GM12873 (cell line): Measurements from ENCODE around the gene SGCD.

ENCODE experiments used
- TF ChIP-seq, protein P1 (sequence below): IDR thresholded peaks from 2 replicates; pipeline ENCODE4 v1.5.1; 2012; ENCODE audit warnings: low read depth, mild to moderate bottlenecking, moderate library complexity, low read length, control low read depth; ENCODE audit not compliant: insufficient read depth; ENCODE audit errors: missing control alignments

The SGCD gene

DNA sequence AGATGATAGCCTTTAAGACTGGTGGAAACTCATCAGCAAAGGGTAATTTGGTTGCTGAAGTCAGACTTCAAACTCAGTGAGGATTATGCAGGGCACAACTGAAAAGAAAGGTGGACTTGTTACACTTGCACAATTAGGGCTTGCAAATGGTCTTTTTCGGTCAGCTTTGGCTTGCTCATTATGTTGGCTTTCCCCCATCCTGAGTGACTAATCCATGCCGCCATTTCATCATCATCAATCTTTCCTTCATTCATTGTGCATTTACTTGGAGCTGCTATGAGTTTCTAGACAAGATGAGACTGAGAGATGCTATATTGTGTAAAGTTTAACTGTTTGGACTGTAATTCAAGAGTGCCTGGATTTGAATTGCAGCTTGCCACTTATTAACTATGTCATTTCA, 388.3 kb downstream of the SGCD start:
- TF ChIP-seq, protein P1, sequence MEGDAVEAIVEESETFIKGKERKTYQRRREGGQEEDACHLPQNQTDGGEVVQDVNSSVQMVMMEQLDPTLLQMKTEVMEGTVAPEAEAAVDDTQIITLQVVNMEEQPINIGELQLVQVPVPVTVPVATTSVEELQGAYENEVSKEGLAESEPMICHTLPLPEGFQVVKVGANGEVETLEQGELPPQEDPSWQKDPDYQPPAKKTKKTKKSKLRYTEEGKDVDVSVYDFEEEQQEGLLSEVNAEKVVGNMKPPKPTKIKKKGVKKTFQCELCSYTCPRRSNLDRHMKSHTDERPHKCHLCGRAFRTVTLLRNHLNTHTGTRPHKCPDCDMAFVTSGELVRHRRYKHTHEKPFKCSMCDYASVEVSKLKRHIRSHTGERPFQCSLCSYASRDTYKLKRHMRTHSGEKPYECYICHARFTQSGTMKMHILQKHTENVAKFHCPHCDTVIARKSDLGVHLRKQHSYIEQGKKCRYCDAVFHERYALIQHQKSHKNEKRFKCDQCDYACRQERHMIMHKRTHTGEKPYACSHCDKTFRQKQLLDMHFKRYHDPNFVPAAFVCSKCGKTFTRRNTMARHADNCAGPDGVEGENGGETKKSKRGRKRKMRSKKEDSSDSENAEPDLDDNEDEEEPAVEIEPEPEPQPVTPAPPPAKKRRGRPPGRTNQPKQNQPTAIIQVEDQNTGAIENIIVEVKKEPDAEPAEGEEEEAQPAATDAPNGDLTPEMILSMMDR: no peak

DNA sequence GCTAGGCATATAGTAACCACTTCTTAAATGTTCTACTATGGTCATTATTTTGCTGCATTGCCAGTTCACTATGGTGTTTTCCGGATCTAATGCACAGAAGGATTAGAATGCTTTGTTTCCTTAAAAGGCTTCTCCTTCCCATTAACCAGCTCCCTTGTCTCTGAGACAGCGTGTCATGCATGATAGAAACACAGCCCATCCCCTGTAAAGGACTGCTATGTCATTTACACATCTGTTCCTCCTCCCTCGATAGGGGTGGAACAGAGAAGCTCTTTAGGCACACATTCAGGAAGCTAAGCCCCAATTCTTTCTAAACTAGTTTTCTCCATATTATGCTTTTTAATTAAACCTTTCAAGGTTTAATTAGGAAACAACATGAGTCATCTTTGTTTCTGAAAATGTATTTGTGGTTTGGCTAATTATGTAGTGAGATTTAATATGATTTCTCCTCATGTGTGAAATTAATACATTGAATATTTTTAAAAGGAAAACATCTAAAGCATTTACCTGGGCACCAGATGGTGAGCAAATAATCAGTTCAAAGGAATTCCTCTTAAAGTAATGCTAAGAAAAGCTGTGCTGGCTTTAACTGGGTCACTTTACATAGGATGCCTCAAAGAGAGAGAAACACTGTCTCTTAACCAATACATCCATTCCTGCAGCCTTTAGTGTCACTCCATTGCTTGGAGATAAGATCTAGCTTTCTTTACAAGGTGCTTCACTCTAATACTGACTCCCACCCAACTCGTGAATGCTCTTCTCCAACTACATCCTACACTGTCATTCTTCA, 389.8 kb downstream of the SGCD start:
- TF ChIP-seq, protein P1: no peak

DNA sequence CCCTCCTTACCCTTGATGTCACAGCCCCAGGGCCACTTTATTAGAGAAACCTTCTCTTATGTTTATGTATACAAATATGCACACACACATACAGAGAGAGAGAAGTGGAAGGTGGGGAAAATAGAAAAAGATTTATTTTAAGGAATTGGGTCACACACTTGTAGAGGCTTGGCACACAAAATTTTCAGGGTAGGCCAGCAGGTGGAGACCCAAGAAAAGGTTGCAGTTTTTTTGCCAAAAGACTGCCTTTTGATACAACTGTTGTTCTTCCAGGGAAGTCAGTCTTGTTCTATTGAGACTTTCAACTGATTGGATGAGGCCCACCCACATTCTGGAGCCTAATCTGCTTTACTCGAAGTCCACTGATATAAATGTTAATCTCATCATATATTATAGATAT, 392.0 kb downstream of the SGCD start:
- TF ChIP-seq, protein P1: peak; percentile 11

DNA sequence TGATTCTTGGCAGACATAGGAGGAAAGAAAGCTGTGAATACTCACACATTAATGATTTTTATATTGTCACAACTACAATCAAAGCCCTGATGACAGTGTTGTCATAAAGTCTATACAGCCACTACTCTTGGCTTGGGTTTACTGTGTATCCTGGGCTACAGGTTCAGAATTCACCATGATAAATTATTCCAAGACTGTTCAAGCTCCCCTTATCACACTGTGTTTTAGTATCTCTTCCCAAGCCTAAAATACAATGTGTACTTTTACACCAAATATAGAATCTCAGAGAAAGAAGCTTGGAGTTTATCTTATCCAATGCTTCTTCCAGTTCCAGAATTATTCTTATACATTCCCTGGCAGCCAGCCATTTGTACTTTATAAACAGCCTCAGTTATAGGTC, 395.4 kb downstream of the SGCD start:
- TF ChIP-seq, protein P1: no peak

DNA sequence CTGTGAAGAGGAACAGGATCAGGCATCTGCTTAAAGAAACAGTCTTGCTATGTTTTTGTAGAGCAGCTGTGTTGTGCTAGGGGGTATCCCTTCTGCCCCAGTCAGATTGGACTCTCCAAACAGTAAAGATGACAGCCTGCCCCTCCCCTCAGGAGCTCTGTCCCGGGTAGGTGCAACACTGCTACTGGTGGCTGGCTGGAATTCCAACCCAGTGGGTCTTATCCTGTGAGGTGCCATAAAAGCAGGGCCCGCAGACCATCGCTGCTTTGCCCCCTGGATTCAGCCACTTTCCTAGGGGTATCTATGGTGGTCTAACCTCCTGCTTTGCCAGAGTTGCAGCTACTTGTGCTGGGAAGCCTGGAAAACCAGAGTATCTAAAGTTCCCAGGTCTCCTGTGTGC, 408.5 kb downstream of the SGCD start:
- TF ChIP-seq, protein P1: no peak

DNA sequence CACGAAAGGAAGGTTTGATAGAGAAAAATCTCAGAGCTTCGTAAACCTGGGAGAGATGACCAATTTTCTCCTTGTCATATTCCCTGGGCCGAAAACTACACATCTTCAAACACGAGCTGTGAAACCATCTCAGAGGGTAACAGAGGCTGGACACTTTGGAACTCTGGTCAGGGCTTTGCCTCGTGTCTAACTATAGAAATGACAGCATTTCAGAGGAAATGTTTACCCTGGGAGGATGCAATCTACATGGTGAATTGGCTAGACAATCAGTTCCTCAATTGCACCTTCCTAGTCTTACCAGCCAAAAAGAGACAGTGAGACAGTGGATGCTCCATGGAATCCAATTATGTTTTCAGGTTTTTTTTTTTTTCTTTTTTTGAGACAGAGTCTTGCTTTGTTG, 414.6 kb downstream of the SGCD start:
- TF ChIP-seq, protein P1: no peak

DNA sequence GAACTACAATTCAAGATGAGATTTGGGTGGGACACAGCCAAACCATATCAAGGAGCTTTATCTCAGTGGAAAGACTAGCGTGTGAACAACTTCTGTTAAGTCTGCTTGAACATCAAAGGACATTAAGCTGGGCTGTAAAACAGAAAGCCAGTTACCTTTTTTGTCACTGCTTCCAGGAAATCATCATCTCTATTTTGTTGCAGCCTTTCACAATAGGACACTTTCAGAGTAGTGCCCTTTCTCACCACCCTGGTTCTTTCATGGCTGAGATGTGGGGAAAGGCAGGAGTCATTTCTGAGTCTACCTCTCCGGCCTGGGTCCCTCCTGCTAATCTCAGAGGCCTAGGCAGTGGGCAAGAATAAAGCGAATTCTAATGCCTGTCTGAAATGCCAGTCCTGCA, 426.9 kb downstream of the SGCD start:
- TF ChIP-seq, protein P1: no peak
